Measurements from ENCODE around the gene CDYL.

CDYL gene

GRCh38 chr6:4768815-4769214 lies 7.4 kb upstream of the CDYL start:
- H4K20me1 ChIP-seq (ENCODE audit: low read depth, low read length): no peaks in the 10 kb centered on the region
- H3K9me3 ChIP-seq (ENCODE audit: insufficient read depth, low read length): no peaks in the 10 kb centered on the region
- no peak overlapping the region for H3K4me2 ChIP-seq (ENCODE audit: low read depth, low read length, poor library complexity, severe bottlenecking)
- H3K27me3 ChIP-seq (ENCODE audit: low read length): no peaks in the 10 kb centered on the region
- no peak overlapping the region for H3K27ac ChIP-seq (ENCODE audit: low read depth, low read length)
- no peak overlapping the region for H2AFZ ChIP-seq (ENCODE audit: low read depth, low read length, severe bottlenecking)
- H3K36me3 ChIP-seq (ENCODE audit: low read length): no peaks in the 10 kb centered on the region
- no peaks in the 10 kb centered on the region for H3K9me2 ChIP-seq (replicated peaks; ENCODE audit: insufficient read depth, low read length)
- H3K79me2 ChIP-seq (ENCODE audit: insufficient read depth, low read length): no peaks in the 10 kb centered on the region
- H3K9ac ChIP-seq (ENCODE audit: low read length): no peak overlapping the region
- no peaks in the 10 kb centered on the region for H3F3A ChIP-seq (ENCODE audit: insufficient read depth)
- no peak for TF ChIP-seq EZH2phosphoT487 (conservative IDR thresholded peaks at IDR 0.05; ENCODE audit: low read length)
- H3K4me3 ChIP-seq (ENCODE audit: insufficient read depth, low read length, poor library complexity, severe bottlenecking): no peak overlapping the region

- H3K4me2 ChIP-seq (ENCODE audit: low read depth, low read length, poor library complexity, severe bottlenecking): no peak overlapping the region
Observed at GRCh38 chr6:4772750-4773149, 3.5 kb upstream of the CDYL start.

GRCh38 chr6:4773181-4773580 lies 3.0 kb upstream of the CDYL start:
- peaks cover 4% of the 10 kb centered on the region; the same call in 1 of the 2 replicates for H3K27me3 ChIP-seq (ENCODE audit: low read length)
- peaks cover 9% of the 10 kb centered on the region for H3K79me2 ChIP-seq (ENCODE audit: insufficient read depth, low read length)
- H3K4me3 ChIP-seq (ENCODE audit: insufficient read depth, low read length, poor library complexity, severe bottlenecking): no peak overlapping the region
- H3K27ac ChIP-seq (ENCODE audit: low read depth, low read length): no peak overlapping the region
- H3K9me3 ChIP-seq (ENCODE audit: insufficient read depth, low read length): peaks cover 4% of the 10 kb centered on the region; the same call in 1 of the 2 replicates
- peaks cover 4% of the 10 kb centered on the region; the same call in 1 of the 2 replicates for H3K36me3 ChIP-seq (ENCODE audit: low read length)
- no peak overlapping the region for H2AFZ ChIP-seq (ENCODE audit: low read depth, low read length, severe bottlenecking)
- H3K9me2 ChIP-seq (replicated peaks; ENCODE audit: insufficient read depth, low read length): no peaks in the 10 kb centered on the region
- H3K9ac ChIP-seq (ENCODE audit: low read length): no peak overlapping the region
- peaks cover 9% of the 10 kb centered on the region for H3F3A ChIP-seq (ENCODE audit: insufficient read depth)
- no peak overlapping the region for H3K4me2 ChIP-seq (ENCODE audit: low read depth, low read length, poor library complexity, severe bottlenecking)
- TF ChIP-seq EZH2phosphoT487 (conservative IDR thresholded peaks at IDR 0.05; ENCODE audit: low read length) (no peak), CTCF (IDR thresholded peaks at IDR 0.05; ENCODE audit: insufficient read depth, low read length, poor library complexity, severe bottlenecking) (no peak)
- H4K20me1 ChIP-seq (ENCODE audit: low read depth, low read length): peaks cover 9% of the 10 kb centered on the region

More at GRCh38 chr6:4772750-4773149, 3.5 kb upstream of the CDYL start:
- TF ChIP-seq CTCF (IDR thresholded peaks at IDR 0.05; ENCODE audit: insufficient read depth, low read length, poor library complexity, severe bottlenecking): no peak
- TF ChIP-seq EZH2phosphoT487 (conservative IDR thresholded peaks at IDR 0.05; ENCODE audit: low read length): no peak
- Histone ChIP-seq H3K27me3 (ENCODE audit: low read length) (no peaks in the 10 kb centered on the region), H3K79me2 (ENCODE audit: insufficient read depth, low read length) (peaks cover 5% of the 10 kb centered on the region), H3K9me2 (replicated peaks; ENCODE audit: insufficient read depth, low read length) (no peaks in the 10 kb centered on the region), H3F3A (ENCODE audit: insufficient read depth) (peaks cover 7% of the 10 kb centered on the region), H2AFZ (ENCODE audit: low read depth, low read length, severe bottlenecking) (no peak overlapping the region), H3K9ac (ENCODE audit: low read length) (no peak overlapping the region), H3K36me3 (ENCODE audit: low read length) (no peaks in the 10 kb centered on the region; the same call in 1 of the 2 replicates), H3K9me3 (ENCODE audit: insufficient read depth, low read length) (0 out of 2 replicates have a peak, but pooled peaks cover under 1% of the 10 kb centered on the region), H3K4me3 (ENCODE audit: insufficient read depth, low read length, poor library complexity, severe bottlenecking) (no peak overlapping the region), H3K27ac (ENCODE audit: low read depth, low read length) (no peak overlapping the region), H4K20me1 (ENCODE audit: low read depth, low read length) (peaks cover 5% of the 10 kb centered on the region)

GRCh38 chr6:4774296-4774695 lies 1.9 kb upstream of the CDYL start:
- no peak overlapping the region for H2AFZ ChIP-seq (ENCODE audit: low read depth, low read length, severe bottlenecking)
- H3K36me3 ChIP-seq (ENCODE audit: low read length): peaks cover 9% of the 10 kb centered on the region; the same call in 1 of the 2 replicates
- H3K9me2 ChIP-seq (replicated peaks; ENCODE audit: insufficient read depth, low read length): no peaks in the 10 kb centered on the region
- H4K20me1 ChIP-seq (ENCODE audit: low read depth, low read length): peaks cover 21% of the 10 kb centered on the region
- H3F3A ChIP-seq (ENCODE audit: insufficient read depth): peaks cover 9% of the 10 kb centered on the region
- no peak for TF ChIP-seq EZH2phosphoT487 (conservative IDR thresholded peaks at IDR 0.05; ENCODE audit: low read length)
- no peak for TF ChIP-seq CTCF (IDR thresholded peaks at IDR 0.05; ENCODE audit: insufficient read depth, low read length, poor library complexity, severe bottlenecking)
- no peak overlapping the region for H3K9ac ChIP-seq (ENCODE audit: low read length)
- peaks cover 5% of the 10 kb centered on the region; the same call in 1 of the 2 replicates for H3K27me3 ChIP-seq (ENCODE audit: low read length)
- H3K4me3 ChIP-seq (ENCODE audit: insufficient read depth, low read length, poor library complexity, severe bottlenecking): no peak overlapping the region
- H3K79me2 ChIP-seq (ENCODE audit: insufficient read depth, low read length): peaks cover 20% of the 10 kb centered on the region
- H3K4me2 ChIP-seq (ENCODE audit: low read depth, low read length, poor library complexity, severe bottlenecking): no peak overlapping the region
- H3K27ac ChIP-seq (ENCODE audit: low read depth, low read length): no peak overlapping the region
- peaks cover 9% of the 10 kb centered on the region; the same call in 1 of the 2 replicates for H3K9me3 ChIP-seq (ENCODE audit: insufficient read depth, low read length)

All from SU-DHL-6 (cell line).